HCT116 (cell line): Measurements from ENCODE around the gene ATP1A1. TPM values are rescaled to one million over a fixed set of nuclear protein-coding genes. Genes with fewer than 3 reads are reported as not detected.

Experiments
- ATAC-seq: fragments of 200-7000 bp; cut with Tn5 transposase; 2 replicates; pipeline ENCODE4 v1.9.1; 2020; ENCODE audit warnings: mild to moderate bottlenecking, moderate library complexity
- BruUV-seq: library from RNA; stranded (reverse); fragments of 400-500 nt; replicated peaks from 2 replicates; lab custom pipeline; 2021; lab: Mats Ljungman, UMichigan
- CTCF ChIA-PET: fragments of 300-600 bp; sonication (Branson Sonifier 250); formaldehyde crosslinking; loops from one replicate; lab custom pipeline; 2021; ENCODE audit warnings: antibody characterized with exemption; lab: Charles Lee
- POLR2A ChIA-PET: fragments of 300-600, 350-600 bp; sonication (Branson Sonifier 250); formaldehyde crosslinking; loops from one replicate; lab custom pipeline; 2021; ENCODE audit warnings: antibody characterized with exemption; lab: Charles Lee
- RAD21 ChIA-PET, 2 experiments: fragments of 300-600 bp; sonication (Branson Sonifier 250); formaldehyde crosslinking; loops; one replicate each; lab custom pipeline; 2023; ENCODE audit warnings: low total read pairs in 2 of 2; ENCODE audit not compliant: uncharacterized antibody in 2 of 2, unreplicated experiment in 2 of 2, low non-redundant PET in 1 of 2; lab: Charles Lee
- DNase-seq: peaks from one replicate; pipeline ENCODE4 v3.0.0-alpha.2; 2010; ENCODE audit warnings: low read depth, low spot score
- H2AFZ ChIP-seq: fragments of 200-600 bp; shearing (Covaris generic), sonication (generic); 2 replicates; pipeline ENCODE4 v1.6.1; 2017; ENCODE audit warnings: low read depth, mixed run types, mixed read lengths, antibody characterized with exemption, low read length; ENCODE audit not compliant: poor library complexity, severe bottlenecking
- H3K27ac ChIP-seq: 2 replicates; pipeline ENCODE4 v1.5.1; 2012; ENCODE audit warnings: low read depth, low read length
- H3K27me3 ChIP-seq: fragments of 200-600 bp; sonication (generic); 2 replicates; pipeline ENCODE4 v1.6.1; 2016; ENCODE audit warnings: mixed run types, low read length, mixed read lengths; ENCODE audit not compliant: insufficient read depth
- H3K36me3 ChIP-seq, 2 experiments: fragments of 200-500 bp in 1 of 2; fragments of 200-600 bp in 1 of 2; sonication (Bioruptor generic) in 1 of 2; sonication (generic) in 1 of 2; 2 replicates each; pipeline versions ENCODE4 v1.5.1 to v1.6.1; 2014 to 2016; ENCODE audit warnings: low read length in 2 of 2, inconsistent platforms in 1 of 2, mixed read lengths in 1 of 2, mixed run types in 1 of 2; ENCODE audit not compliant: insufficient read depth in 2 of 2, control insufficient read depth in 1 of 2
- H3K4me1 ChIP-seq, 2 experiments: fragments of 200-600 bp in 1 of 2; sonication (generic) in 1 of 2; 2 replicates each; pipeline versions ENCODE4 v1.5.1 to v1.6.1; 2012 to 2017; ENCODE audit warnings: low read length in 2 of 2, inconsistent platforms in 1 of 2, mild to moderate bottlenecking in 1 of 2, mixed read lengths in 1 of 2, mixed run types in 1 of 2, moderate library complexity in 1 of 2; ENCODE audit not compliant: insufficient read depth in 2 of 2, control insufficient read depth in 1 of 2
- H3K4me2 ChIP-seq: fragments of 200-600 bp; sonication (generic); 2 replicates; pipeline ENCODE4 v1.6.1; 2017; ENCODE audit warnings: mixed run types, low read length, mixed read lengths
- H3K4me3 ChIP-seq, 2 experiments: fragments of 200-600 bp in 1 of 2; sonication (generic) in 1 of 2; replicated peaks in 1 of 2; 2 replicates each; pipeline ENCODE4 v1.5.1; 2011 to 2016; ENCODE audit warnings: low read length in 2 of 2, control low read depth in 1 of 2, low read depth in 1 of 2, mild to moderate bottlenecking in 1 of 2, mixed read lengths in 1 of 2, mixed run types in 1 of 2
- H3K79me2 ChIP-seq: fragments of 200-600 bp; sonication (generic); 2 replicates; pipeline ENCODE4 v1.6.1; 2017; ENCODE audit warnings: mild to moderate bottlenecking, mixed run types, low read length, moderate library complexity, mixed read lengths; ENCODE audit not compliant: insufficient read depth
- H3K9ac ChIP-seq: fragments of 200-600 bp; sonication (generic); 2 replicates; pipeline ENCODE4 v1.6.1; 2016; ENCODE audit warnings: low read length, mixed read lengths
- H3K9me2 ChIP-seq: fragments of 200-600 bp; sonication (generic), shearing (Covaris generic); 2 replicates; pipeline ENCODE4 v1.6.1; 2017; ENCODE audit warnings: mixed run types, mild to moderate bottlenecking, moderate library complexity; ENCODE audit not compliant: insufficient read depth
- H3K9me3 ChIP-seq, 2 experiments: fragments of 200-500 bp in 1 of 2; fragments of 200-600 bp in 1 of 2; sonication (Bioruptor generic) in 1 of 2; sonication (generic) in 1 of 2; 2 replicates each; pipeline ENCODE4 v1.6.1; 2014 to 2017; ENCODE audit warnings: low read length in 2 of 2, mixed read lengths in 2 of 2, inconsistent platforms in 1 of 2, low read depth in 1 of 2, mild to moderate bottlenecking in 1 of 2, mixed run types in 1 of 2, moderate library complexity in 1 of 2; ENCODE audit not compliant: control insufficient read depth in 1 of 2, insufficient read depth in 1 of 2
- H4K20me1 ChIP-seq: fragments of 200-600 bp; sonication (generic), shearing (Covaris generic); 2 replicates; pipeline ENCODE4 v1.6.1; 2017; ENCODE audit warnings: mixed run types, mild to moderate bottlenecking, moderate library complexity; ENCODE audit not compliant: insufficient read depth
- CBX3 ChIP-seq: IDR thresholded peaks from 2 replicates; pipeline ENCODE4 v1.6.1; 2012; ENCODE audit warnings: low read depth
- ELF1 ChIP-seq: IDR thresholded peaks from 2 replicates; pipeline ENCODE4 v1.6.1; 2012; ENCODE audit warnings: low read depth, borderline replicate concordance
- EZH2 ChIP-seq: fragments of 200-600 bp; sonication (generic); IDR thresholded peaks from 2 replicates; pipeline ENCODE4 v1.6.1; 2017; ENCODE audit warnings: antibody characterized with exemption, mixed run types
- EZH2phosphoT487 ChIP-seq: fragments of 200-600 bp; IDR thresholded peaks from 2 replicates; pipeline ENCODE4 v1.6.1; 2018; ENCODE audit warnings: antibody characterized with exemption, borderline replicate concordance
- FOSL1 ChIP-seq: IDR thresholded peaks from 2 replicates; pipeline ENCODE4 v1.6.1; 2012; ENCODE audit warnings: low read depth
- POLR2A ChIP-seq: IDR thresholded peaks from 2 replicates; pipeline ENCODE4 v1.7.0; 2011; ENCODE audit warnings: borderline replicate concordance; ENCODE audit not compliant: insufficient read depth, insufficient read length; ENCODE audit errors: extremely low read depth
- intact Hi-C: fragments of 100-400 bp; cut with micrococcal nuclease; formaldehyde crosslinking; loops from 2 replicates; pipeline ENCODE4 v1.10.0; 2022
- total RNA-seq: library from RNA; stranded (reverse); gene quantifications from one replicate; pipeline ENCODE4 v1.2.1, GENCODE V29; 2021; ENCODE audit not compliant: unreplicated experiment
- TF ChIP-seq, protein P1 (sequence below), 3 experiments: fragments of 200-600 bp in 1 of 3; sonication (generic) in 1 of 3; IDR thresholded peaks in 2 of 3; conservative IDR thresholded peaks in 1 of 3; 2 replicates each; pipeline ENCODE4 v1.5.1; 2012 to 2017; ENCODE audit warnings: low read depth in 2 of 3, low read length in 2 of 3, antibody characterized with exemption in 1 of 3, borderline replicate concordance in 1 of 3, control low read depth in 1 of 3, mild to moderate bottlenecking in 1 of 3, mixed read lengths in 1 of 3, mixed run types in 1 of 3, moderate library complexity in 1 of 3; ENCODE audit not compliant: insufficient read depth in 1 of 3
- TF ChIP-seq, protein P2 (sequence below): IDR thresholded peaks from 2 replicates; pipeline ENCODE4 v1.6.1; 2012; ENCODE audit warnings: low read depth
- TF ChIP-seq, protein P3 (sequence below): IDR thresholded peaks from 2 replicates; pipeline ENCODE4 v1.6.1; 2012

Gene ATP1A1
- total RNA-seq, 1 experiment from 2014 or later, result 290 TPM

DNA sequence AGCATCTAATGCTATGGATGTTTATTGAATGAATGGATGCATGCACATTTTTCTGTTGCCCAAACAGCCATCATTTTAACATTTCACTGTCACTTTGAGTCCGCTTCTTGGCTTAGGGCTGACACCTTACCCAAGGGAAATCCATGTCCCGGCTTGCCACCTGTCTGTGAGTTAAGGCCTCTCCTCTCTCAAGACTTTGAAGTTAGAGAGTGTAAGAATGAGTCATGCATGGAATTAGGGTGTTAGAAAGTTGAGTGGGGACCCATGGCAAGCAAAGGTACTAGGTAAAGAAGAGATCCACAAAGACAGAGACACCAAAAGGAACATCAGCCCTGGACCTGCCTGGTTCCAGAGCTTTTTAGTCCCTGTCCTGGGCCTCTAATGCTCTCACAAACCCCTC, 35.1 kb downstream of the ATP1A1 start:
- intact Hi-C loops, result no loop called here
- ChIA-PET POLR2A (no interaction called here), CTCF (no interaction called here)

More for the DNA sequence above, 35.1 kb downstream of the ATP1A1 start:
- peaks cover 0 to 8% of the 10 kb centered on the region in 2 experiments; a peak in 1 of 4 replicates for H3K4me1 ChIP-seq
- no peak overlapping the region for H3K27ac ChIP-seq
- H3K9me2 ChIP-seq, result no peaks in the 10 kb centered on the region
- no peaks in the 10 kb centered on the region for H4K20me1 ChIP-seq
- BruUV-seq, result no TSS peak
- ATAC-seq (no peak), DNase-seq (no peak)
- no peak overlapping the region for H3K9ac ChIP-seq
- peaks cover 26 to 37% of the 10 kb centered on the region in 2 experiments; a peak in 3 of 4 replicates for H3K36me3 ChIP-seq
- no peak overlapping the region for H3K4me2 ChIP-seq
- no peaks in the 10 kb centered on the region for H3K9me3 ChIP-seq
- H3K79me2 ChIP-seq, result no peaks in the 10 kb centered on the region
- H2AFZ ChIP-seq, result no peak overlapping the region
- RAD21 ChIA-PET, result no interaction called here
- no peaks in the 10 kb centered on the region for H3K27me3 ChIP-seq
- TF ChIP-seq POLR2A (no peak), ELF1 (no peak), FOSL1 (no peak), CBX3 (no peak), EZH2phosphoT487 (no peak), EZH2 (no peak)
- TF ChIP-seq, protein P1, sequence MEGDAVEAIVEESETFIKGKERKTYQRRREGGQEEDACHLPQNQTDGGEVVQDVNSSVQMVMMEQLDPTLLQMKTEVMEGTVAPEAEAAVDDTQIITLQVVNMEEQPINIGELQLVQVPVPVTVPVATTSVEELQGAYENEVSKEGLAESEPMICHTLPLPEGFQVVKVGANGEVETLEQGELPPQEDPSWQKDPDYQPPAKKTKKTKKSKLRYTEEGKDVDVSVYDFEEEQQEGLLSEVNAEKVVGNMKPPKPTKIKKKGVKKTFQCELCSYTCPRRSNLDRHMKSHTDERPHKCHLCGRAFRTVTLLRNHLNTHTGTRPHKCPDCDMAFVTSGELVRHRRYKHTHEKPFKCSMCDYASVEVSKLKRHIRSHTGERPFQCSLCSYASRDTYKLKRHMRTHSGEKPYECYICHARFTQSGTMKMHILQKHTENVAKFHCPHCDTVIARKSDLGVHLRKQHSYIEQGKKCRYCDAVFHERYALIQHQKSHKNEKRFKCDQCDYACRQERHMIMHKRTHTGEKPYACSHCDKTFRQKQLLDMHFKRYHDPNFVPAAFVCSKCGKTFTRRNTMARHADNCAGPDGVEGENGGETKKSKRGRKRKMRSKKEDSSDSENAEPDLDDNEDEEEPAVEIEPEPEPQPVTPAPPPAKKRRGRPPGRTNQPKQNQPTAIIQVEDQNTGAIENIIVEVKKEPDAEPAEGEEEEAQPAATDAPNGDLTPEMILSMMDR (IDR thresholded peaks at IDR 0.05 in 2 of 3, conservative IDR thresholded peaks at IDR 0.05 in 1 of 3; ENCODE audit: borderline replicate concordance in 1 of 3, insufficient read depth in 1 of 3, low read depth in 2 of 3, low read length in 2 of 3), result no peak
- TF ChIP-seq, protein P2, sequence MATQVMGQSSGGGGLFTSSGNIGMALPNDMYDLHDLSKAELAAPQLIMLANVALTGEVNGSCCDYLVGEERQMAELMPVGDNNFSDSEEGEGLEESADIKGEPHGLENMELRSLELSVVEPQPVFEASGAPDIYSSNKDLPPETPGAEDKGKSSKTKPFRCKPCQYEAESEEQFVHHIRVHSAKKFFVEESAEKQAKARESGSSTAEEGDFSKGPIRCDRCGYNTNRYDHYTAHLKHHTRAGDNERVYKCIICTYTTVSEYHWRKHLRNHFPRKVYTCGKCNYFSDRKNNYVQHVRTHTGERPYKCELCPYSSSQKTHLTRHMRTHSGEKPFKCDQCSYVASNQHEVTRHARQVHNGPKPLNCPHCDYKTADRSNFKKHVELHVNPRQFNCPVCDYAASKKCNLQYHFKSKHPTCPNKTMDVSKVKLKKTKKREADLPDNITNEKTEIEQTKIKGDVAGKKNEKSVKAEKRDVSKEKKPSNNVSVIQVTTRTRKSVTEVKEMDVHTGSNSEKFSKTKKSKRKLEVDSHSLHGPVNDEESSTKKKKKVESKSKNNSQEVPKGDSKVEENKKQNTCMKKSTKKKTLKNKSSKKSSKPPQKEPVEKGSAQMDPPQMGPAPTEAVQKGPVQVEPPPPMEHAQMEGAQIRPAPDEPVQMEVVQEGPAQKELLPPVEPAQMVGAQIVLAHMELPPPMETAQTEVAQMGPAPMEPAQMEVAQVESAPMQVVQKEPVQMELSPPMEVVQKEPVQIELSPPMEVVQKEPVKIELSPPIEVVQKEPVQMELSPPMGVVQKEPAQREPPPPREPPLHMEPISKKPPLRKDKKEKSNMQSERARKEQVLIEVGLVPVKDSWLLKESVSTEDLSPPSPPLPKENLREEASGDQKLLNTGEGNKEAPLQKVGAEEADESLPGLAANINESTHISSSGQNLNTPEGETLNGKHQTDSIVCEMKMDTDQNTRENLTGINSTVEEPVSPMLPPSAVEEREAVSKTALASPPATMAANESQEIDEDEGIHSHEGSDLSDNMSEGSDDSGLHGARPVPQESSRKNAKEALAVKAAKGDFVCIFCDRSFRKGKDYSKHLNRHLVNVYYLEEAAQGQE, result no peak
- TF ChIP-seq, protein P3, sequence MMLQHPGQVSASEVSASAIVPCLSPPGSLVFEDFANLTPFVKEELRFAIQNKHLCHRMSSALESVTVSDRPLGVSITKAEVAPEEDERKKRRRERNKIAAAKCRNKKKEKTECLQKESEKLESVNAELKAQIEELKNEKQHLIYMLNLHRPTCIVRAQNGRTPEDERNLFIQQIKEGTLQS, result no peak
- no peak overlapping the region for H3K4me3 ChIP-seq
